NCI-H345 treated with DMSO at 0.1 percent for 48 hours (cell line): Measurements from ENCODE around the gene H2BK1.

ENCODE experiments used
- DNase-seq: peaks from one replicate; lab custom pipeline; 2025; ENCODE audit not compliant: unreplicated experiment; lab: John Stamatoyannopoulos, UW

Gene H2BK1

DNA sequence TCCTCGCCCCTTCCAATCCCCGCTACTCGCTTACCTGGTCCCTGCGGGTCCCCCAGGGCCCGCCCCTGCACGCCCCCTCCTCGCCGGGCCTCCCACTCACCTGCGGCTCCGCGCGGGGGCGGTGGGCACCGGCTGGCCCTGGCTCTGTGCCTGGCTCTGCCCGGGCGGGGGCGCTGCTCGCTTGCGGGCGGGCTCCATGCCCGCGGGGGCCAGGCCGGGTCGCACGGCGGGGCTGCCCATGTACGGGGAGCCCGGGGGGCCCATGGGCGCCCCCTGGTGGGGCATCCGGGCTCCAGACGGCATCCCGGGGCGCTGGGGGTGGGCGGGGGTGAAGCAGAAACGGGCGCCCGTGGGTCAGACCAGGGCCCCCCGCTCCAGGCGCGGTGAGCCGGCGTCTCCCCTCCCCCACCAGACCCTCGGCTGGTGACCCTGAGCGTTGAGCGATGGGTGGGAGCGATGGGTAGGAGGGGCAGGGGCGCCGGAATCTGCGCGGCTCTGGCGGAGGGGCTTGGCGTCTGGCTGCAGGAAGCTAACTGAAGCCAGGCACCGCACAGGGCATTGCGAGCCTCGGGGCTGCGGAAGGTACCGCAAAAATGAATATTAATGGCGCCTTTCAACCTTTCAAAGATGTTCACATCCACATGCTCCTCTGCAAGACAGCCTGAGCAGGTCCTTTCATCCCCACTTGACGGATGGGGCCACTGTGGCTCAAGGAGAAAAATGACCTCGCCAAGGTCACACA lies 35.2 kb upstream of the H2BK1 start:
- DNase-seq: no peak

DNA sequence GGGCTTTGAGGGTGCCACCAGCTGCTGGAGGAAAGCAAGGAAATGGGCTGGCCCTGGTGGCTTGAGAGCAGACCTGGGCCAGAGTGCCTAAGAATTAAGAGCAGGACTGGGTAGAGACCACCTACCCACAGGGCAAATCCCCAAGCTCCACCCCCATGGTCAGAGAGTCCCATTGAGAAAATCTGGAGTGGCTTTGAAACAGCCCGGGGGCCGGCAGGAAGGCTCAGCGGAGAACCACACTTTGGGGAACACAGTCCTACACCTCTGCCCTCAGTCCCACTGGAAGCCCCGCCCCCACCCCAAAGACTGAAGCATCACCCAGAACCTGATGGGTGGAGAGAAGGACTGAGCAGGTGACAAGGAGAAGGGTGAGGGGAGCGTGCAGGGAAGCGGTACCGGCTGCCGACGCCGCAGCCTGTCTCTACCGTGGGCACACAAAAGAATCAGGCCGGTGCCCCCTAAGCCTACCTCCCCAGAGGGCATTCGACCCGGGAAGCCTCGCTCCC lies 34.6 kb upstream of the H2BK1 start:
- DNase-seq: no peak

DNA sequence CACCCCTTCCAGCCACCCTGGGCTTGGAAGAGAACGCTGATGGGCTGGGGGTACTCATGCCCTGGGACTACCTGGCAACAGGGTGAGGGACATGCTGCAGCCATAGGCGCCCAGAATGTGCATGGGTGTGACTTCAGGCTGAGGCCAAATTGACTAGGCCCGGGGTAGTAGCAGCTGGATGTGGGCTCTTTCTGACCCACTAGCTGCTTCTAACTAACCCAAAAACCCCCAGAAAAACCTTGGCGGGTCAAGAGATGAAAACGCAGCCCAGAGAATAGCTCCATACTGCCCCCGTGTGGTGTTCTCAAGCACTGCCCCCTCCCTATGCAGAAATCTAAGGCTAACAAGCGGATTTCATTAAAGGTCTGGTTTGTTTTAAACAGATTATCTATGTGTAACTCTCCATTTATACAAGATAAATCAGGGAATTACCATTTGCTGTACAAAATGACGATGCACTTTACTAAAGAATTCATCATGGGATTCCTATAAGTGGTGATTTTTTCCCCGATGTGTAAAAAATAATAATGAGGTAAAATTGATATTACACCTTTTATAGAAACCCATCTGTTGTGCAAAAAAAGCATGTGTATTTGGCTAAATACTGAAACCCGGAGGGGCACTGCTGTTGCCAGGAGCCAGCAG lies 34.0 kb upstream of the H2BK1 start:
- peak; percentile 30 for DNase-seq

DNA sequence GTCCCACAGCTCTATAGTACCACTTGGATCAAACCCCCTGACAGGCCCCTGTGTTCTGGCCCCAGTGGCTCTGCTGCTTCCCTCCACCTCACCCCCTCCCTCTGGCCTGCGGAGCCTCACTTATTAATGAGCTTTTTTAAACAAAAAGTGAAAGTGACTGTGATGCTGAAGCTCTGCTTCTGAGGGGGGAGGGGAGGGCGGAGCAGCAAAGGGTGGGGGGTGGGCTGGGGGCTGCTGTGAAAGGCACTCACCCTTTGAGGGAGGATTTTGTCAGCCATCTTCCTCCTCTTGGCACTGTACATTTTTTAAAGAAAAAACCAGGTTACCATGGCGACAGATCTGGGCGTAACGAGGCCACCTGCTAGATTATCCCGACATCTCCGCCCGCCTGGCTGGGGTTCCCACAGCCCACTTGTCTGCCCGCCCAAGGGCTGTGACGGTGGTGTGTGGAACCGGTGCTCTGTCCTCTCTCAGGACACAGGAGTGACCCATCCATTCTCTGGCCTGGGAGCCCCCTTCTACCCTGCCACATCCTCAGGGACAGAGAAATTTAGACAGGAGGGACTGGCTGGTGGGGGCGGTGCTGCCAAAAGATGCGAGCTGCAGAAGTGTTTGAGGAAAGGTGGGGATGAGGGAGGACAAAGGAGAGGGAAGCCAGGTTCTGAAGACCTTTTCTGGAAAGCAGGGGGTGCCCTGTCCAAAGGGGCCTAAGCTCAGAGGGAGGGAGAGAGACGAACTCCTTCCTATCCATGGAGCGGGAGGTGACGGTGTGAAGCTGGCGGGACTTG lies 33.3 kb upstream of the H2BK1 start:
- no peak for DNase-seq

DNA sequence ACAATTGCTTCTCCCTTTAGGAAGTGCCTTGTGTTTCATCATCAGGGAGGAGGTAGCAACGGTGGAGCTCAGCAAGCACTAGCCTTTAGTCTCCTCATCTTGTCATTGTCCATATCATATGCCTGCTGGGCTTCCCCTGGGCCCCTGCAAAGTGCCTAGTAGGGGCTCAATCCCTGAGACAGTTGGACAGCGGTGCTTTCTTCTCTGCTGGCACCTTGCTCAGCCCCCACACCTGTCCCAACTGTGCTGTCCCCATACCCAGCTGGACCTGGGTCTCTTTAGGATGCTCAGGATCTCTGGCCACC lies 32.7 kb upstream of the H2BK1 start:
- no peak for DNase-seq

DNA sequence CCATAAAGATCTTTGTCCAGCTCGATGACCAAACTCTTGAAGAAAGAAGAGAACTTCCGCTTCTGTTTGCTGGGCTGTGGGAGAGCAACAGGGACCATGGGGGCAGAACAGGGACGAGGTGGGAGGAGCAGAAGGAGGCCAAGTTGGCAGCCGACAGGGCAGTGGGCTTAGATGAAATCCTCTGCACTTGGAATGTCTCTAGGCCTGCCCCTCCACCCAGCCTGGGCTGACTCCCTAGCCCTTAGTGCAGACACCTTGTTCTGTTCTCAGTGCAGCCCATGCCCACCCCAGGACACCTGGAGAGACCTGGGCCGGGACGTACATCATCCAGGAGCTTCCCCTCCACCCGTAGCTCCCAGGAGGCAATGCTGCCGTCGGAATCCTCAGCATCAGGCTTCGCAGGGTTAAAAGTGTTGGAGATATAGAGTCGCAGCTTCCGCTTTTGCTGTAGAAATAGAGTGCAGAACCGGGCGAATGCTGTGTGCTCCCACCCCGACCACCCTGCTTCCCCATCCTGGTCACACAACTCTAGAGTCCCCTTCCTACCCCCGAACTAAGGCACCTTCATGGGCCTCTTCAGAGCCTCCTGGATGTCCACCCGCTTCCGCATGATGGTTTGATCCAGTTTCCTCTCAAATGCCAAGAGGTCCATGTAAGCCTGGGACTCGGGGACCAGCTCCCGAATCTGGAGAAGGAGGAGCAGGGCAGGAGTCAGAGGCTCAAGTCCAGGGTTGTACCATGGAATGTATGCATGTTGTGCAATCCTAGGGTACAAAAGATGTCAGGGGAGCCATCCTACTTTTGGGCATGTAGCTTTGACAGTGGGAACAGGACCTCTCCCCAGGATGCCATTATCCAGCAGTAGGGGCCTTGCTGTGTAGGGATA lies 32.1 kb upstream of the H2BK1 start:
- no peak for DNase-seq

DNA sequence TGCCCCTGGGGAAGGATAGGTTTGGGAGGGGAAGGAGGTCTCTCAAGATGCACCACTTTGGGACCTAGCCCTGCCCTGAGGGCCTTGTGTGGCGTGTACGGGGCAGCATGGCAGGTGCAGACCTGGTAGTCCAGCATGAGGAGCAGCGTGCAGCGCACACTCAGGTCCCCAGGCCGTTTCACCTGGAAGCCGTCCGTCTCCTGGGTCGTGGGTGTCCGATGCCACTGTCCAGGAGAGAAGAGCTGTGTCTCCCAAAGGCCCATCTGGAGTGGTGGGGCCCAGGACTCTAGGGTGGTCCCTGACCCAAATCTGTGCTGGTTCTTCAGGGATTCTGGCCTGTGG lies 31.4 kb upstream of the H2BK1 start:
- DNase-seq: no peak

DNA sequence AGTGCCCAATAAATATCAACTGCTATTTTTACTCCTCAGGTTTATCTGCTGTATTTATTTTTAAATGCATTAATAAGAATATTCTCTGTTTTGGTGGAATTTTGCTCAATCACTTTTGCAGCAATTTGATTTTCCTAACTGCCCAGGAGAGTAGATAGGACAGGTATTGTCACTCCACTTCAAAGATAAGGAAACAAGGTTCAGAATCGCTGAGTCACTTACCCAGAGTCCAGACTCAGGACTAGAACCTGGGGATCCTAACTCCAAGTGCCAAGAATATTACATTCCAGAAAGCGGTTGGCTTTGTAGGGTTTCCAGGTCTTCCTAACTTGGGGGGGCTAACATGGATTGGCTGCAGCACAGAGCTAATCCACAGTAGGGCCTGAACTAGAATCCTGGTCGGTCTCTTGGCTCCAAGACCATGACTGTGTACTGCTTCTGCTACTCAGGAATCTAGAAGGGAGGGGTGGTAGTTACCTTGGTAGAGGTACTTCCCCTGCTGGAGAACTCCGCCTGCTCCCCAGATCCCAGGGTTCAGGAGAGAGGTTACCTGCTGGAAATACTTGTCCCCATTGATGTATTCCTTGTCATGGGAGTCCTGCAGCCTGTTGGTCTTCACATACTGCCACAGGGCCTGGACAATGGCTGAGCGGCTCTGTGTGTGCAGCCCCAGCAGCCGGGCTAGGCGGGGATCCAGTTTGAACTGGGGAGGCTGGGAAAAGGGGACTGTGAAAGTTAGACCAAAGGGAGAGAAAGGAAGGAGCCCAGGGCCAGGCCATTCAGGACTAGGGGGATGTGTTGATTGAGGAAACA lies 30.9 kb upstream of the H2BK1 start:
- no peak for DNase-seq

DNA sequence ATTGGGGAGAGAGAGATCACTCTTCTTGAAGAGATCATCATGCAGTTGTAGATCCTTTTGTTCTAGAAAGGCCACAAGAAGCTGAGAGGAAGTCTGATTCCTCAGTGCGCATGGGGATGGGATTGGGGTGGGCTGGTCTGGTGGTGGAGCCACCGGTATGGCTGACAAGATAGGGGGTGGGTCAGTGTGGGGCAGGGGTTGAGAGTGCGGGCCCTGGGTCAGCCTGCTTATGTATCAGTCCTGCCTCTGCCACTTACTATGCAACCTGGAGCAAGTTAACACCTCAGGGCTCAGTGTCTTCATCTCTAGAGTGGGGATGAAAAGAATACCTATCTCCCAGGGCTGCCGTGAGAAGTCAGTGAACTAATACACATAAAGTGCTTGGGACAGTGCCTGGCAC lies 30.2 kb upstream of the H2BK1 start:
- DNase-seq: no peak

DNA sequence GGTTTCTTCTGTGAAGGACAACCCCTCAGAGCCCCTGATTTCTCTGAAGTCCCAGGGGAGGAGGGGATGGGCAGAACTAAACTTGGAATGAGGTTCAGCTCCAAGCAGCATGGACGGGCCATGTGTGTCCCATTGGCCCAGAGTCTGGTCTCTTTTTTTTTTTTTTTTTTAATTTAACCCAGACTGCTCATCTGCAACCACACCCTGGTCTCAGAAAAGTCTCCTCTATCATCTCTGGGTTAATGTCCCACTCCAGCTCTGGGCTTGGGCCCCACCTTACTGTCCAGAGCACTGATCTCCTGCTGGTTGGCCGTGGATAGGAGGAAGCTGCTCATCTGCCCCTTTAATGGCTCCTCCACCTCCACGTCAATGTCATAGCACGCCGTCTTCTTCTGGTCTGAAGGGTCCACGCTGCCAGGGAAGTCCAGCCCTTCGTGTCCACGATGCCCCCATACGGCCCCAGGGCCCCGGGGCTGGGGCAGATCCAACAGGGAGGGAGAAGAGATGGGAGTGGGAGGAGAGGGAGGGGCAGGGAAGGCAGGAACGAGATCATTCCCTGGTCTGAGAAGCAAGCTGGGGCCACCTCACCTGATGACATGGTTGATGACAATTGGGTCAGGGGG lies 29.7 kb upstream of the H2BK1 start:
- DNase-seq: no peak

DNA sequence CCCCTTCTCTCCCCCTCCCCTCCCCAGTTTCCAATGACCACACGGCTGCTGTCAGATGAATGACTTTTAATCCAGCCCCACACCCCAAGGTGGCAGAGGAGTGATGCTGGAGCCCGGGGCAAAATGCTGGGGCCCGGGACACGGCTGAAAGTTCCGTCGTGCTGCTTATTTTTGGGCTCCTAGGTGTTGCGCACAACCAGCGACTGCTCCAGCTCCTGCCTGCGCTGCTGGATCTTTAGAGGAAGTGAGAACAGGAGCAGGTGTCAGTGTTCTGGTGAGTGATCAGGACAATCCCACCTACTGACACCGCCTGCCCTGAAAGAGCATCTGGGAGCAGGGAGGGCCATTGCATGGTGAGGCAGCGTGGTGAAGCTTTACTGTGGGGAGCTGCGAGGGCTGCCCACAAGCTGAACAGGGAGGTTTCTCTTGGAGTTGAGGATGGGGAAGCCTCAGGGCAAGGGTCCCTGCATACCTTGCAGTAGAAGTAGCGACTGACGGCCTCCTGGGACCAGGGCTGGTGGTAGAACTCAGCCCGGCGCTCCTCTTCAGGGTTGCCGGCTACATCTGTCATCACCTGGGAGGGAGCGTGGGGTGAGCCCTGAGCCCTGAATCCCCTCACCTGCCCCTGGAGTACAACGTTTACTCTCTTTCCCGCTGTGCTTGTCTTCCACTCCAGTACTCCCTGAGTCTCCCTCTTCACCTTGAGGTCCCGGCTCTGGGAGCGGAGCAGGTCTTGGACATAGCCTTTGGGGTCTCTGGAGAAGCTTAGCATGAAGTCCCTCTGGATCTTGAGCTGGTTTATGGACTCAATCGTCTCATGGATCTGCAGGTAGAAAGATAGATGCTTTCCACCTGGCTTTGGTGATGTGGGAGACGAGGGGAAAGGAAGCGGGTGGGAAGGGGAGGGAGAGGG lies 28.9 kb upstream of the H2BK1 start:
- DNase-seq: no peak

DNA sequence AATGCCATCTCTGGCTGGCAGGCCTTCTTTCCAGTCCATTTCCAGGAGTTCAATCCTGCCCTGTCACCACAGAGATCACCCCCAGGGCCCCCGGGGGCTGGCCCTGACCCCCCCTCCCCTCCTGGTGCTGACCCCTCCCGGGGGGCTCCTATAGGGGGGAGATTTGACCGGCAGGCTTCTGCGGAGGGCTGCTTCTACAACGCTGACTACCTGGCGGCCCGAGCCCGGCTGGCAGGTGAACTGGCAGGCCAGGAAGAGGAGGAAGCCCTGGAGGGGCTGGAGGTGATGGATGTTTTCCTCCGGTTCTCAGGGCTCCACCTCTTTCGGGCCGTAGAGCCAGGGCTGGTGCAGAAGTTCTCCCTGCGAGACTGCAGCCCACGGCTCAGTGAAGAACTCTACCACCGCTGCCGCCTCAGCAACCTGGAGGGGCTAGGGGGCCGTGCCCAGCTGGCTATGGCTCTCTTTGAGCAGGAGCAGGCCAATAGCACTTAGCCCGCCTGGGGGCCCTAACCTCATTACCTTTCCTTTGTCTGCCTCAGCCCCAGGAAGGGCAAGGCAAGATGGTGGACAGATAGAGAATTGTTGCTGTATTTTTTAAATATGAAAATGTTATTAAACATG lies 28.0 kb upstream of the H2BK1 start:
- no peak for DNase-seq

DNA sequence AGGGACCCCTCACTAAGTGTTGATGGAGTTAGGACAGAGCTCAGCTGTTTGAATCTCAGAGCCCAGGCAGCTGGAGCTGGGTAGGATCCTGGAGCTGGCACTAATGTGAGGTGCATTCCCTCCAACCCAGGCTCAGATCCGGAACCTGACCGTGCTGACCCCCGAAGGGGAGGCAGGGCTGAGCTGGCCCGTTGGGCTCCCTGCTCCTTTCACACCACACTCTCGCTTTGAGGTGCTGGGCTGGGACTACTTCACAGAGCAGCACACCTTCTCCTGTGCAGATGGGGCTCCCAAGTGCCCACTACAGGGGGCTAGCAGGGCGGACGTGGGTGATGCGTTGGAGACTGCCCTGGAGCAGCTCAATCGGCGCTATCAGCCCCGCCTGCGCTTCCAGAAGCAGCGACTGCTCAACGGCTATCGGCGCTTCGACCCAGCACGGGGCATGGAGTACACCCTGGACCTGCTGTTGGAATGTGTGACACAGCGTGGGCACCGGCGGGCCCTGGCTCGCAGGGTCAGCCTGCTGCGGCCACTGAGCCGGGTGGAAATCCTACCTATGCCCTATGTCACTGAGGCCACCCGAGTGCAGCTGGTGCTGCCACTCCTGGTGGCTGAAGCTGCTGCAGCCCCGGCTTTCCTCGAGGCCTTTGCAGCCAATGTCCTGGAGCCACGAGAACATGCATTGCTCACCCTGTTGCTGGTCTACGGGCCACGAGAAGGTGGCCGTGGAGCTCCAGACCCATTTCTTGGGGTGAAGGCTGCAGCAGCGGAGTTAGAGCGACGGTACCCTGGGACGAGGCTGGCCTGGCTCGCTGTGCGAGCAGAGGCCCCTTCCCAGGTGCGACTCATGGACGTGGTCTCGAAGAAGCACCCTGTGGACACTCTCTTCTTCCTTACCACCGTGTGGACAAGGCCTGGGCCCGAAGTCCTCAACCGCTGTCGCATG lies 27.2 kb upstream of the H2BK1 start:
- DNase-seq: no peak

DNA sequence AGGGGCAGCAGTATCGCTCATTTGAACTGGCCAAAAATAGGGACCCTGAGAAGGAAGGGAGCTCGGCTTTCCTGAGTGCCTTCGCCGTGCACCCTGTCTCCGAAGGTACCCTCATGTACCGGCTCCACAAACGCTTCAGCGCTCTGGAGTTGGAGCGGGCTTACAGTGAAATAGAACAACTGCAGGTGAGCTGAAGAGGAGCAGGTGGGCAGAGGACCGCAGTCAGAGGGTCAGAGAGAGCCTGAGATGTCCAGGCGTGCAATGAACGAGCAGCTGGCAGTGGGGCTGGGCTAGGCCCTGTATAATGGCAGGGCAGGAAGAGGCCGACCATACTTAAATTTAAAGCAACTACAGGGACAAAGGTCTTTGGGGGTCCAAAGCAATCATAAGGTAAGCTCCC lies 26.1 kb upstream of the H2BK1 start:
- DNase-seq: no peak

DNA sequence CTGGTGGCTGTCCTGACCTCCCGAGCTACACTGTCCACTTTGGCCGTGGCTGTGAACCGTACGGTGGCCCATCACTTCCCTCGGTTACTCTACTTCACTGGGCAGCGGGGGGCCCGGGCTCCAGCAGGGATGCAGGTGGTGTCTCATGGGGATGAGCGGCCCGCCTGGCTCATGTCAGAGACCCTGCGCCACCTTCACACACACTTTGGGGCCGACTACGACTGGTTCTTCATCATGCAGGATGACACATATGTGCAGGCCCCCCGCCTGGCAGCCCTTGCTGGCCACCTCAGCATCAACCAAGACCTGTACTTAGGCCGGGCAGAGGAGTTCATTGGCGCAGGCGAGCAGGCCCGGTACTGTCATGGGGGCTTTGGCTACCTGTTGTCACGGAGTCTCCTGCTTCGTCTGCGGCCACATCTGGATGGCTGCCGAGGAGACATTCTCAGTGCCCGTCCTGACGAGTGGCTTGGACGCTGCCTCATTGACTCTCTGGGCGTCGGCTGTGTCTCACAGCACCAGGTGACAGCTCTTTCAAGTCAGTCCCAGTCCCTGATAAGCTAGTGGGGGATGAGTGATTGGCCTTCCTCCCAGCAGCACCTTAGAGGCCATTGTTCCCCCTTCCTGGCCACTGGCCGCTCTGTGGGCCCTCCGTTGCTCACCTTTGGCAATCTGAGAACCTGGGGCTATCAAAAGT lies 25.0 kb upstream of the H2BK1 start:
- DNase-seq: no peak

DNA sequence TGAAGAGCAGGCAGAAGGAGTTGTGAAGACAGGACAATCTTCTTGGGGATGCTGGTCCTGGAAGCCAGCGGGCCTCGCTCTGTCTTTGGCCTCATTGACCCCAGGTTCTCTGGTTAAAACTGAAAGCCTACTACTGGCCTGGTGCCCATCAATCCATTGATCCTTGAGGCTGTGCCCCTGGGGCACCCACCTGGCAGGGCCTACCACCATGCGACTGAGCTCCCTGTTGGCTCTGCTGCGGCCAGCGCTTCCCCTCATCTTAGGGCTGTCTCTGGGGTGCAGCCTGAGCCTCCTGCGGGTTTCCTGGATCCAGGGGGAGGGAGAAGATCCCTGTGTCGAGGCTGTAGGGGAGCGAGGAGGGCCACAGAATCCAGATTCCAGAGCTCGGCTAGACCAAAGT lies 23.5 kb upstream of the H2BK1 start:
- no peak for DNase-seq
